GM21723 (cell line): ENCODE data around the gene KIF5B.
"Not testable (repeated sequence)": the region's sequence is repeated elsewhere in the genome, so short reads cannot be mapped to it uniquely, and the experiment has no call there.

Experiments
- ATAC-seq: cut with Tn5 transposase; IDR thresholded peaks from one replicate; pipeline ENCODE4 v1.9.1; 2021; ENCODE audit warnings: mild to moderate bottlenecking, moderate library complexity; ENCODE audit not compliant: unreplicated experiment

KIF5B gene

DNA sequence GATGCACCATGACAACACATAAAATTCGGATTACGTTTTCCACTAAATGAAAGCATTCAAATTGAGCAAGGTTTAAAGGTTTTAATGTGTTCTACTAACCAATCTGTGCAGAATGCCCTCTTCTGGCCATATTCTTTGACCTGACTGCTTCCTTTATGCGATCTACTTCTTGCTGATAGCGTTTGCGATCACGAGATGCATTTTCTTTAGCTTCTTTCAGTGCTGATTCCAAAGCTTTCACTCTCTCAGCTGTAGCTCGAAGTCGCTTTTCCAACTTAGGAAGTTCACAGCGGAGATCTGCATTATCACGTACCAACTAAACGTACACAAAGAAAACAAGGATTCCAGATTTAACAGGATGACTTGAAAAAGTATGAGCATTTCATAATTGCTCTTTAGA, 39.2 kb downstream of the KIF5B start:
- ATAC-seq = no peak

DNA sequence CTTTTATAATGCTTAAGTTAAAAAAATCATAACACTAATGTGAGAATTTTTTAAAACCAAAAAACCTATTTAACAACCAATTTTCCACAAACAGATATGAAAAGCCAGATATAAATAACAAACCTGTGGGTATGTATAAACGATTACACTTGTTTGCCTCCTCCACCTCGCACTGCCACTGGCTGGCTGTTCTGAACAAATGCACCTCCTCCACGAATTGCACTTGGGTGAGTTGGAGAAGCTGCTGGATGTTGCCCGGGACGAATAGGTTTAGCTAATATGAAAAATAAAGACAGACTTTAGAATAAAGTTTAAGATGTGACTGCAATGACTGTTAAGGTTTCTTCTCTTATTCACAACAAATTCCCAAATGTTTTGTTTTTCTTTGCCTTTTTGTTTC, 40.8 kb downstream of the KIF5B start:
- ATAC-seq = no peak

DNA sequence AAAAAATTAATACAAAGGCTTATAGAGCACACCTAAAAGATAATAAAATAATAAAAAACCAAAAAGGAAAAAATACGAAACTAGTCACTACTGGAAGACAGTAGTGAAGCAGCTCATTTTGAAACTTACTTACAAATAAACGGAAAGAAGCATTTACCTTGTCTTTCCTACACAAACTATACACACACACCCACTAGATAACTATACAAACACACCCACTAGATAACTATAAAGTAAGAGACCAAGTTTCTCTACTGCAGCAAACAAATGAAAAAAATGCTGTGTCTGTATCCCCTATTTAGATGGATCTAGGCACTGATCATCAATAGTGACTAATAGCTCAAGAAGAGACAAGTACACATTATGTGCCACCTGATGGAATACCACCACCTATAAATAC, 49.2 kb downstream of the KIF5B start:
- no peak for ATAC-seq

- ATAC-seq = peak; percentile 55
These were observed 51.2 kb downstream of the KIF5B start for GRCh38 chr10:32005050-32005449.

DNA sequence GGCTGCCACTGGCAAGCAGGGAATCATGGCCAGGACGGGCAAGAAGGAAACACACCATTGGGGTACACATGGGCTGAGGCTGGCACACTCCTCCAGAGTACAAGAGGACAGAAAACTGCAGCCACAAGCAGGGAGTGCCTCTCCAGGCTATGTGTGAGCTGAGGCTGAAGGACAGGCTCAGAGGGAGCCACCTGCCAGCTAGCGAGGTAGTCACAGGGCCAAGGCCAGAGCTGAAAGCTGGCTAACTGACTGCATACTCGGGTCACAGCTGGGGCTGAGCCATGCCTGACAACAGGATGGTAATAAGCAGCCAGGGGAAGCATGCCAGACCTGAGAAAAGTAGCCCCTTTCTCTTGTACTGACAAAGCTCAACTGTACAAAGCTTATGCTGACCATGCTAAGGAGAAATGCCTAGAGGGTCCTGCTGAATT, 52.0 kb downstream of the KIF5B start:
- no peak for ATAC-seq

DNA sequence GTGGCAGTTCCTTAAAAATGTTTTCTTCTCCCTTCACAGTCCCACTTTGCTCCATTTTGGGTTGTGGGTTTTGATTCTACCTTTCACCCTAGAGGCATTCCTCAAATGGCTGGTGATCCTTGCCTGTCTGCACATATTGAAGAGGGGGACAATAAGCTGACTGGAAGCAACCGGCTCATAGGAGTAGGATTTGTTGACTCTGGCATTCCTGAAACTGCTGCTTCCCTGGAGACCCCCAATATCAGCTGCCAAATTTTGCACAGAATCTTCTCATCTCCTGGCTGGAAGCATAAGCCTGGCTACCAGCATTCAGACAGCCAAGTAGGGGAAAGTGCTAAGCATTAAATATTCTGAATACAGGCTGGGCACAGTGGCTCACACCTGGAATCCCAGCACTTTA, 53.7 kb downstream of the KIF5B start:
- no peak for ATAC-seq

DNA sequence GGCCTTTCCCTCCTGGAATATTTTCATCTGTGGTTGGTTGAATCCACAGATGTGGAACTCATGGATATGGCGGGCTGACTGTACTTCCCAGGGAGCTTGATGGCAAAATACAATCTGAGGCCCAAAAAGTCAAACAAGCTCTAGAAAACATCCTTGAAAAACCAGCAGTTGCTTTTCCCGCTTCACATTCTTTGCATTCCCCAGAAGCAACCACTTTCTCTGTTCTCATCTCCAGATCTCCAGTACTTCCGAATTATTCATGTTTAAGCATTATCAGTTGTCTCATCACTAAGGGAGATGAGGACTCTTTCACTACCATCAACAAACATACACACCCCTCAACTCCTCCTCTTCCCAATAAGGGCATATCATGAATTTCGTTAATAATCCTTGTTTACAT, 55.3 kb downstream of the KIF5B start:
- ATAC-seq = no peak

DNA sequence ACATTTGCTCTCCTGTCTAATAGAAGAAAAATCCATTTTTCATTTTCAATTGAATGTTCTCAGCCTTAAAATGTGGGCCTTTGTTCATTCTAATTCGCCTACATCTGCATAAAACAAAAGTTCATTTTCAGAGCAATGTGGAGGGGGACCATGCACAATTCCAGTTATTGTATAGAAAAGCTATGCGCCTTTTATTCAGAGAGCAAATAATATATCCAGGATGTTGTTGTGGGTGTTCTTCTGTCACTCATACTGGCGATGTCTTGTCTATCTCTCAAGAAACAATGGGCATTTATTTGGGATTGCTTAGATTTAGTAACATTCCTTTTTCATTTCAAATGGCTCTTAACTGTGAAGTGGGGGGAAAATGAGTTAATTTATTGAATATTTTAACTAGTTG, 56.4 kb downstream of the KIF5B start:
- ATAC-seq = no peak

DNA sequence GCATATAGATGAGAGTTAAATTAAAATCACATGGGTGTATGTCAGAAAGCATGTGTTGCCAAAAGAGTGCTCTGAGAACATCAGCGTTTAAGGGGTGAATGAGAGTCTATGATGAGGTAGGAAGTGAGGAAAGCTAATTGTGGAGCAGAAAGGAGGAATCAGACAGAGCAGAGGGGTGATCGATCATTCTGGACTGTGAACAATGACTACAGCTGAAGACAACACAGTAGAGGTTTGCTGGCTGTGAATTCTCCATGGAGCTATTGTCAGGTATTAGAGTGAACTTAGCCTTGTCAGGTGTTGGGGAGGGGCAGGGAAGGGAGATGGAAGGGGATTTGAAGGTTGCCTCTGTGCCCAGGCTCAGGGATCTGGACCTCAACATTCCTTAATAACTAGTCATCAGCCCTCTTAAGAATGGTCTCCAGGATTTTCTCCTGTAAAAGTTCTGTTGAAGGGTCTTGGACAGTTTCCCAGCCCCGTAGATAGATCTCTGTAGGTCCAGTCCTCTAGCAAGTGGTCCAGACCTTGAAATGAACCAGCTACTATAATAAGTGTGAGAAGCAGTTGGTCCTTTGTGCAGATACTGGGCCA, 57.1 kb downstream of the KIF5B start:
- ATAC-seq = no peak

GRCh38 chr10:31994926-31995325, 61.3 kb downstream of the KIF5B start:
- no peak for ATAC-seq

DNA sequence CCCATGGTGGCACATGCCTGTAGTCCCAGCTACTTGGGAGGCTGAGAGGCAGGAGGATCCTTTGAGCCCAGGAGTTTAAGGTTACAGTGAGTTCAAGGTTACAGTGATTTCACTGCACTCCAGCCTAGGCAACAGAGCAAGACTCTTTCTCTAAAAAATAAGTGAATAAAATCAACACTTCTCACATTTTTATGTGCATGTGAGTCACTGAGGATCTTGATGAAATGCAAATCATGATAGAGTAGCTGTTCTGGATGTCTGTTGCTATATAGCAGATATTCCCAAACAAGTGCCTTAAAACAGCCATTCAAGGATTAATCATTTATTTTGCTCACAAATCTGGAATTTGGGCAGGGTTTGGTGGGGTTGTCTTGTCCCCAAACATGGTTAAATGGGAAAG, 65.3 kb downstream of the KIF5B start:
- no peak for ATAC-seq

- not testable (repeated sequence) for ATAC-seq
These were observed 68.4 kb downstream of the KIF5B start for GRCh38 chr10:31987786-31988185.

DNA sequence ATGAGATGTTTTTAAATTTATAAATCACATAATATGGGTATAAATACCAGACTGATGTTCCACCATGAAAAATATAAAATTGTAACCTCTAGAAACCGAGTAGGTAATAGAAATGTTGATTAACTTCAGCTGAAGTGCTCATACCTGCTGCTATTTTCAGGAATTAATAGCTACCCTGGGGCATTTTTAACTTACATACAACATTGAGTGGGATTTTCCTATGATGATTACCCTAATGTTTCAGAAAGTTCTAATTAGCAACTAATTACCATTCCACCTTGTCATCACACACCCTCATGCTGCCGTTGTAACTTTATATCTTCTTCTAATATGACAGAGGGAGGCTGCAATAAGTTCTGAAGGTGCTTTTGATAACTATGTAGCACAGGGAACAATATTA, 74.1 kb downstream of the KIF5B start:
- ATAC-seq = no peak

- ATAC-seq = no peak
These were observed 75.8 kb downstream of the KIF5B start for GRCh38 chr10:31980471-31980870.

DNA sequence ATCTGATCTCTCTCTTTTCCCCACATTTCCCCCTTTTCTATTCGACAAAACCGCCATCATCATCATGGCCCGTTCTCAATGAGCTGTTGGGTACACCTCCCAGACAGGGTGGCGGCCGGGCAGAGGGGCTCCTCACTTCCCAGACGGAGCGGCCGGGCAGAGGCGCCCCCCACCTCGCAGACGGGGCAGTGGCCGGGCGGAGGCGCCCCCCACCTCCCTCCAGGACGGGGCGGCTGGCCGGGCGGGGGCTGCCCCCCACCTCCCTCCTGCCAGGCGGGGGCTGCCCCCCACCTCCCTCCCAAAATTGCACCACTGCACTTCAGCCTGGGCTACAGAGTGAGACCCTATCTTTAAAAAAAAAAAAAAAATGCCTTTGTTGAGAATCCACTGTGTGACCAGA, 77.2 kb downstream of the KIF5B start:
- ATAC-seq = not testable (repeated sequence)

DNA sequence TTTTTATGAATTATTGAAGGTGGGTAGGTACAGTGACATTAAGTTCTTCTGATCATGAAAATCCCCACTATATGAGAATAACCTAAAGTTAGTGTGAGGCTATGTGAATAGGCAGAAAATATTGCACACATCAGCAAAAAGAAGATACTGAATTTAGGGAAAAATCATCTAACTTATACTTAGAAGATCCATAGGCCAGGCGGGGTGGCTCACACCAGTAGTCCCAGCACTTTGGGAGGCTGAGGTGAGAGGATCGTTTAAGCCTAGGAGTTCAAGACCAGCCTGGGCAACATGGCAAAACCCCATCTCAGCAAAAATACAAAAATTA, 78.1 kb downstream of the KIF5B start:
- ATAC-seq = no peak

GRCh38 chr10:31977440-31978155, 78.6 kb downstream of the KIF5B start:
- ATAC-seq = no peak

DNA sequence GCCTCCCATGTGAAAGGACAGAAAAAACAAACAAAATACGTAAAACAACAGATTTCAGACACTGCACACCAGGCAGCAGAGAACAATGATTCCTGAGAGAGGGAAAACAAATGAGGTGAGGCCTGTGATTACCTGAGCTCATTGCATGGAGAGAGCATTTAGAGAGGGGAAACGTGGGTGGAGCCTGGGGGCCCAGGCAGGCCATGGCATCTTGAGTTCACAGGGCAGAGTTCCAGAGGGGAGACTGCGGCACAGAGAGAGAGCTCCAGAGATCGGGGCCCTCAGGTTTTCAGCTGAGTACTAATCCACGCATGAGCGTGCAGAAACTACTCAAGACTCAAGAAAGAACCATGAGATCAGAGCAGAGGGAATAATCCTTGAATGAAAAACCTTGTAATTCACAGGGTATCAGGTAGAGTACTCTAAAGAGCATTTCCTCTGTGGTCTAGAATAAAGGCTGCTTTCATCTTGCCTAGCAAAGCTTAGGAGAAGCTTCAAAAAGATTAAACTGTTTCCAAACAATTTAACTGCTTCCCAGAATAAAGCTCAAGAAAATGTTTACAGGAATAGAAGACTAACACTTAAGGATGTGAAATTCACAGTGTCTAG, 81.0 kb downstream of the KIF5B start:
- no peak for ATAC-seq

- no peak for ATAC-seq
These were observed 81.6 kb downstream of the KIF5B start for GRCh38 chr10:31974434-31975124.

DNA sequence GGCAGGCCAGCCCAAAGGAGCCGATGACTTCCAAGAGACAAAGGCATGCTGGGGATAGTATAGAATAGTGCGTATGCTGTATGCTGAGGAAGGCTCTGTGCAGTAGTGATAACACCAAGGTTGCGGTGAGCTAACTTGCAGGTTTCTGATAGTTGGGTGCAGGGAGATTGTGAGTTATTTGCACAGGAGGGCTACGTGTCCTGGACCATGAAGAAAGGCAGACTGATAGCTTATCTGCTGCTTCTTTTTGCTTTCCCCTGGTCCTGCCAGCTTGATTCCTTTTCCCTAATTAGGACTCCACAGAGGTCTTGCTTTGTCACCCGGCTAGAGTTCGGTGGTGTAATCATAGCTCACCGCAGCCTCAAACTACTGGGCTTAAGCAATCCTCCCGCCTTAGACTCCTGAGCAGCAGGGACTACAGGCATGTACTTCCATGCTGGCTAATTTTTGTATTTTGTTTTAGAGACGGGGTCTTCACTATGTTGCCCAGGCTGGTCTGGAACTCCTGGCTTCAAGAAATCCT, 83.6 kb downstream of the KIF5B start:
- no peak for ATAC-seq

GRCh38 chr10:31969847-31970246, 86.4 kb downstream of the KIF5B start:
- not testable (repeated sequence) for ATAC-seq

DNA sequence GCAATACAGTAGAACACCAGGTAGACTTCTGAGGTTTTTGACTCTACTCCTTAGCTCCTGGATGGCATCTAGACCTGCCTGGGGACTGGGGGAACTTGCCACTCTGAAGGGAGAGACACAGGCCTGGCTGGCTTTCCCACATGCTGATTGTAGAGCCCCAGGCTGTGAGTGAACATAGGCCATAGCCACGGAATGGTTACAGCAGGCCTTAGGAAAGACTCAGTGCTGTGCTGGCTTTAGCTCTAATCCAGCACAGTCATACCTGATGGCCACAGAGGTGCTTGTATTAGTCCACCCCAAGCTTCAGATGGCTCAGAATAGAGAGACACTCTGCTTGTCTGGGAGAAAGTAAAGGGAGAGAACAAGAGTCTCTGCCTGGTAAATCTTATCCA, 92.6 kb downstream of the KIF5B start:
- no peak for ATAC-seq
